ENCODE results near the gene ZNF766. TPM values are rescaled to one million over a fixed set of nuclear protein-coding genes. Genes with fewer than 3 reads are reported as not detected.

The ZNF766 gene
- total RNA-seq (2021; fragmentation: NEBNext Ultra II Directional; extraction: Animal tissue kit (Norgen Biotek cat#: 25700)), result 10 to 100 TPM in 5 of 6 experiments, 1 to 10 TPM in 1; 9.6 to 12.0 (median 10.8) TPM
- long read RNA-seq, full-length matches to known transcripts, result 16 of 24 reads
- long read RNA-seq, partial matches to known transcripts, result 1 of 24 reads
- long read RNA-seq, other reads (novel, unspliced or antisense), result 7 of 24 reads

DNA sequence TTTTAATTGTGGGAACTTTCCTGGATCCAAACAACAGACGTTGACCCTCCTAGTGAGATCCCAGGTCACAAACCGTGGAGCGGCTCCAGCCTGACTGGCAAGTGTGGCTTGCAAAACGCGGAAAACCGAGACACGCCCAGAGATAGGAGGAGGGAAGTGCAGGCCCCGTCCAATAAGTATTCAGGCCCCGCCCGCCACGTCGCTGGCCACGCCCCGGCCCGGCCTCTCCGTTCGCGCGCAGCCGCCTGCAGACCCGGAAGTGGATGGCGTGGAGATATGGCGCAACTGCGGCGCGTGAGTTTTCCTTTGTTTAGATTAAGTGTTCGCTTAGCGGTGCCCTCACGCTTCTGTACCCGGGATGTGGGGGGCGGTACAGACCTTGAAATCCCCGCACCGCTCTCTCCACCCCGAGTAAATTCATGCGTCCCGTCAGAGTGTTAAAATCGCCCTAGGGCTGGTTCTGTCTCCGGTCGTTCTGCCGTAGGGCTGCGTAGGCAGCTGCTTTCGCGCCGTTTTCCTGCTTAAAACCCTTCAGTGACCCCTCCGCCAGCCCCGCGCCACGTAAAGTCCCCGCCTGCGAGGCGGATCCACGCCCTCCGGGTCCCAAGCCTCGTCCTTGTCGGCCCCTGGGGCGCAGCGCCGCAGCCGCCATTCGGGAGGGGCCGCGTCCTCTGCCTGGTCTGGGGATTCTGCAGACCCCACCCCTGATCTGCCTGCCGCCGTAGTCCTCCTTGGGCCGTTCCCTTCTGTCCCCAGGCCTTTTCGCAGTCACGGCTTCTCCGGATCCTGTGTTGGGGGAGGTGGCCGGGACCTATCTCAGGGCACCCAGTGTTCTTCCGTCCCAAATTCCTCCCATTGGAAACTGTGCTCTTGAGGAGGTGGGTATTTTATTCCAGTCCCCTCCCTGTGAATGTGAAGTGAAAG lies at the start of gene ZNF766:
Gene ZNF766 (plus strand): TSS at position 250 of the 924 bp plus-strand sequence. CDS start 27 bp downstream, at position 277.
- Mint-ChIP-seq H3K27ac (peak within 1 kb of the TSS; percentile 96), H3K9me3 (peaks cover 20% of the 10 kb centered on the region), H3K4me3 (peak within 1 kb of the TSS; percentile 96), H3K4me1 (ENCODE audit: low read depth) (peaks cover 22% of the 10 kb centered on the region), H3K27me3 (ENCODE audit: insufficient read depth) (peaks cover 3% of the 10 kb centered on the region), H3K36me3 (ENCODE audit: low read depth) (peaks cover 37% of the 10 kb centered on the region)
- DNase-seq, result peak; percentile 92
- TF ChIP-seq, protein P1, sequence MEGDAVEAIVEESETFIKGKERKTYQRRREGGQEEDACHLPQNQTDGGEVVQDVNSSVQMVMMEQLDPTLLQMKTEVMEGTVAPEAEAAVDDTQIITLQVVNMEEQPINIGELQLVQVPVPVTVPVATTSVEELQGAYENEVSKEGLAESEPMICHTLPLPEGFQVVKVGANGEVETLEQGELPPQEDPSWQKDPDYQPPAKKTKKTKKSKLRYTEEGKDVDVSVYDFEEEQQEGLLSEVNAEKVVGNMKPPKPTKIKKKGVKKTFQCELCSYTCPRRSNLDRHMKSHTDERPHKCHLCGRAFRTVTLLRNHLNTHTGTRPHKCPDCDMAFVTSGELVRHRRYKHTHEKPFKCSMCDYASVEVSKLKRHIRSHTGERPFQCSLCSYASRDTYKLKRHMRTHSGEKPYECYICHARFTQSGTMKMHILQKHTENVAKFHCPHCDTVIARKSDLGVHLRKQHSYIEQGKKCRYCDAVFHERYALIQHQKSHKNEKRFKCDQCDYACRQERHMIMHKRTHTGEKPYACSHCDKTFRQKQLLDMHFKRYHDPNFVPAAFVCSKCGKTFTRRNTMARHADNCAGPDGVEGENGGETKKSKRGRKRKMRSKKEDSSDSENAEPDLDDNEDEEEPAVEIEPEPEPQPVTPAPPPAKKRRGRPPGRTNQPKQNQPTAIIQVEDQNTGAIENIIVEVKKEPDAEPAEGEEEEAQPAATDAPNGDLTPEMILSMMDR (IDR thresholded peaks at IDR 0.05), result no peak

DNA sequence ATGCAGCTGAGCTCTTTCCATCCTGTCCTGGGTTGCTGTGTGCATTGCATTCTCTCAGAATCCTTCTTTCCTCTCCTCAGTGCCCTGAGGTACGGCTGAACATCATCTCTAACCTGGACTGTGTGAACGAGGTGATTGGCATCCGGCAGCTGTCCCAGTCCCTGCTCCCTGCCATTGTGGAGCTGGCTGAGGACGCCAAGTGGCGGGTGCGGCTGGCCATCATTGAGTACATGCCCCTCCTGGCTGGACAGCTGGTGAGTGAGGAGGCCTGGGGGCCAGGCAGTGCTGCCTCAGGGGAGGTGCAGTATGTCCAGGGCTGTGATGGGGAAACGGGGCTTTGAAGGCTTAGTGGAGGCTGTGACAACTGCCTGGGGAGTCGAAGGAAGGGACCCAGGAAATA lies 49.8 kb upstream of the ZNF766 start:
- Mint-ChIP-seq H3K4me1 (ENCODE audit: low read depth) (peaks cover 10% of the 10 kb centered on the region; the same call in 1 of the 2 replicates), H3K36me3 (ENCODE audit: low read depth) (peaks cover 83% of the 10 kb centered on the region), H3K9me3 (no peaks in the 10 kb centered on the region), H3K27ac (no peak overlapping the region), H3K4me3 (no peak overlapping the region), H3K27me3 (ENCODE audit: insufficient read depth) (peaks cover 3% of the 10 kb centered on the region)
- DNase-seq, result no peak
- TF ChIP-seq, protein P1 (IDR thresholded peaks at IDR 0.05), result no peak

DNA sequence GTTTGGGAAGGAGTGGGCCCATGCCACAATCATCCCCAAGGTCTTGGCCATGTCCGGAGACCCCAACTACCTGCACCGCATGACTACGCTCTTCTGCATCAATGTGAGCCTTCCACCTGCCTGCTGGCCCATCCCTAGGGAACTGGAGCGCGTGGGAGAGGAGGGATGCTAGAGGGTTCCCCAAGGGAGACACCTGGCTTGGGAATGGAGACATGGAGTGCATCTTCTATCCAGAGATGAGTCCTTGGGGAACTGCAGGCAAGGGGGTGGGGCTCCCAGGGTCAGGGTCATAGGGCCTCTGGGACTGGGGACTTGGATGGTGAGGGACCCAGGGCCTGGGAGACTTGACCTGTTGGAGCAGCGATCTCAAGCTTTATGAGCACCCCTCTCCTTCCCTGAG lies 48.4 kb upstream of the ZNF766 start:
- no peak for DNase-seq

DNA sequence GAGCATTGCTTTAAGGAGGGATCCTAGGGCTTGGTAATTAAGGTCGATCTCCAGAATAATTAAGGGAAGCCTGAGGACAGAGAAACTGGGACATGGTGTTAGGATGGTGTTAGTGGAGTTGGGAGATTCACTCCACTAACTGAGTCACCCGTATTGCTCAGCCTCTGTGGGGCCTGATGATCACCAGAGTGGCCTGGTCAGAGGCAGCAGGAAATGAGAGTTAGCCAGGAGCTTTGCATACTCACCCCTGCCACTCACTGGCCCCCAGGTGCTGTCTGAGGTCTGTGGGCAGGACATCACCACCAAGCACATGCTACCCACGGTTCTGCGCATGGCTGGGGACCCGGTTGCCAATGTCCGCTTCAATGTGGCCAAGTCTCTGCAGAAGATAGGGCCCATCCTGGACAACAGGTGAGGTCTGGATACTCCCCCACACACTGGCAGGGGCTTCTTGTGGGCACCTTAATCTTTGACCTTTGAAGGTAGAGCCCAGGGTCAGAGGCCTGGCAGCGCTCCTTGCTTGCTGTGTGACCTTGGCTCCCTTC lies 47.5 kb upstream of the ZNF766 start:
- Mint-ChIP-seq H3K36me3 (ENCODE audit: low read depth) (peaks cover 90% of the 10 kb centered on the region), H3K4me1 (ENCODE audit: low read depth) (peaks cover 10% of the 10 kb centered on the region; the same call in 1 of the 2 replicates), H3K27me3 (ENCODE audit: insufficient read depth) (peaks cover 3% of the 10 kb centered on the region), H3K27ac (peak overlapping the region; percentile 11; the same call in 1 of the 2 replicates), H3K4me3 (no peak overlapping the region), H3K9me3 (no peaks in the 10 kb centered on the region)
- DNase-seq, result no peak
- TF ChIP-seq, protein P1 (IDR thresholded peaks at IDR 0.05), result no peak

More for the DNA sequence above, 48.4 kb upstream of the ZNF766 start:
- Mint-ChIP-seq H3K27me3 (ENCODE audit: insufficient read depth) (peaks cover 3% of the 10 kb centered on the region), H3K36me3 (ENCODE audit: low read depth) (peaks cover 87% of the 10 kb centered on the region), H3K4me3 (no peak overlapping the region), H3K4me1 (ENCODE audit: low read depth) (peaks cover 10% of the 10 kb centered on the region; the same call in 1 of the 2 replicates), H3K9me3 (no peaks in the 10 kb centered on the region), H3K27ac (no peak overlapping the region)
- TF ChIP-seq, protein P1 (IDR thresholded peaks at IDR 0.05), result no peak

DNA sequence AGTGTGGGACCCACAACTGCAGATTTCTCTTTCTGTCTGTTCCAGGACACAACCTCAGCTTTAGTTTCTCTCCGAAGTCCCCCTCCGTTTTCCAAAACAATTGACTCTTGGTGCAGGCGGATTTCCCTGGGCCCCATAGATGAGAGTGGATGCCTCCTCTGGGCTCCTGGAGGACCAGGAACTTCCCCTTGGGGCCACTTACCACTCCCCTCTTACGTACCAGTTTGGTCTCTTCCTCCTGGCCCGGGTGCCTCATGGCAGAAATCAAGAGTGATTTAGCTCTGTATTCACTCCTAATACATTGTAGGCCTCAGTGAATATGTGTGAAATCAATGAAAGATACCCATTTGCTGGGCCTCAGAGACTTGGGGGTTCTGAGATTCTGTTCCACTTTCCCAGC lies 45.2 kb upstream of the ZNF766 start:
- TF ChIP-seq, protein P1 (IDR thresholded peaks at IDR 0.05), result no peak
- H3K27ac Mint-ChIP-seq, result no peak overlapping the region
- no peak for DNase-seq
- H3K4me3 Mint-ChIP-seq, result no peak overlapping the region
- peaks cover 10% of the 10 kb centered on the region; the same call in 1 of the 2 replicates for H3K4me1 Mint-ChIP-seq (ENCODE audit: low read depth)
- H3K27me3 Mint-ChIP-seq (ENCODE audit: insufficient read depth), result peaks cover 3% of the 10 kb centered on the region
- H3K36me3 Mint-ChIP-seq (ENCODE audit: low read depth), result peaks cover 88% of the 10 kb centered on the region
- no peaks in the 10 kb centered on the region for H3K9me3 Mint-ChIP-seq
